MCF 10A (cell line): ENCODE data around the gene FGL2. TPM values are rescaled to one million over a fixed set of nuclear protein-coding genes. Genes with fewer than 3 reads are reported as not detected.
"Not testable (repeated sequence)": the region's sequence is repeated elsewhere in the genome, so short reads cannot be mapped to it uniquely, and the experiment has no call there.

Experiments used
- BruUV-seq: library from RNA; stranded (reverse); fragments of 400-500 nt; replicated peaks from 2 replicates; lab custom pipeline; 2021; lab: Mats Ljungman, UMichigan
- CTCF ChIA-PET: fragments of 300-600 bp; sonication (Branson Sonifier 250); formaldehyde crosslinking; extraction: SDS; loops from one replicate; lab custom pipeline; 2021; ENCODE audit warnings: antibody characterized with exemption, inconsistent platforms; lab: Yijun Ruan, JAX
- POLR2A ChIA-PET: fragments of 300-600, 350-650 bp; sonication (Branson Sonifier 250); formaldehyde crosslinking; extraction: SDS; loops from one replicate; lab custom pipeline; 2020; ENCODE audit warnings: antibody characterized with exemption, inconsistent platforms; lab: Yijun Ruan, JAX
- DNase-seq: peaks from one replicate; pipeline ENCODE4 v3.0.0-alpha.2; 2018; ENCODE audit not compliant: unreplicated experiment
- H3K27ac Mint-ChIP-seq: one replicate; pipeline ENCODE4 v1.8.0; 2022; ENCODE audit warnings: mild to moderate bottlenecking, low read depth, mixed read lengths; ENCODE audit not compliant: unreplicated experiment
- H3K27me3 Mint-ChIP-seq: one replicate; pipeline ENCODE4 v1.8.0; 2022; ENCODE audit warnings: mixed read lengths; ENCODE audit not compliant: insufficient read depth, unreplicated experiment
- H3K36me3 Mint-ChIP-seq: one replicate; pipeline ENCODE4 v1.8.0; 2022; ENCODE audit warnings: mild to moderate bottlenecking, moderate library complexity, mixed read lengths; ENCODE audit not compliant: insufficient read depth, unreplicated experiment
- H3K4me1 Mint-ChIP-seq: one replicate; pipeline ENCODE4 v1.8.0; 2022; ENCODE audit warnings: mixed read lengths; ENCODE audit not compliant: insufficient read depth, unreplicated experiment
- H3K4me3 Mint-ChIP-seq: one replicate; pipeline ENCODE4 v1.8.0; 2022; ENCODE audit warnings: mild to moderate bottlenecking, moderate library complexity, mixed read lengths; ENCODE audit not compliant: unreplicated experiment
- H3K9me3 Mint-ChIP-seq: one replicate; pipeline ENCODE4 v1.8.0; 2022; ENCODE audit warnings: mixed read lengths; ENCODE audit not compliant: unreplicated experiment
- intact Hi-C: fragments of 100-400 bp; cut with micrococcal nuclease; formaldehyde crosslinking; loops from 2 replicates; pipeline ENCODE4 v1.14.1; 2022
- total RNA-seq: library from RNA; stranded (reverse); gene quantifications from 2 replicates; pipeline ENCODE4 v1.2.3, GENCODE V29; 2022
- TF ChIP-seq, protein P1 (sequence below): fragments of 200-600 bp; IDR thresholded peaks from one replicate; pipeline ENCODE4 v1.8.0; 2022; ENCODE audit warnings: antibody characterized with exemption, mild to moderate bottlenecking; ENCODE audit not compliant: unreplicated experiment

FGL2 gene
- total RNA-seq, 1 experiment from 2014 or later, result not detected

DNA sequence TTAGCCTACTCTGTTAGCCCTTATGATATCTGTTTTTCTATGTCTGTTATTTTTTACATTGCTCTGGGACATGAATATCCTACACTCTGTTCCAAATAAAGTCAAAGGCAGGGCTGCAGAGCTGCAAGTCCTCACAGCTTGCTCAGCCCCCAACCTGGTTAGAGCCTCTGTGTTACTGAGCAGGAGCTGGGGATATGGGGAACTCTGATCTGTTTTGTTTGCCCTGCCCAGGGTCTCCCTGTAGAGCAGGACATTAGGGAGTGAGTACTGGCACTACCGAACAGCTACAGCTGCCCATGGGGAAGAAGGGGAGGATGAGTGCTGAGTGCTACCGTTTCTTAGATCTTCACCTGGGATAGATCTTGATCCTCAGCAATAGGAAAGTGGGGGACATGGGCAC lies 32.8 kb upstream of the FGL2 start:
- CTCF ChIA-PET, result interaction anchor here (1.3 kb wide), 1 partner anchor 15 kb away, joined by 4 read pairs; no protein-coding TSS in a partner anchor

GRCh38 chr7:77228795-77229194 lies 29.2 kb upstream of the FGL2 start:
- H3K4me1 Mint-ChIP-seq, H3K27ac Mint-ChIP-seq, H3K4me3 Mint-ChIP-seq, intact Hi-C loops, H3K36me3 Mint-ChIP-seq, POLR2A ChIA-PET, DNase-seq, H3K27me3 Mint-ChIP-seq, BruUV-seq: not testable (repeated sequence)
- peaks cover 11% of the 10 kb centered on the region for H3K9me3 Mint-ChIP-seq
- CTCF ChIA-PET, result interaction anchor here (0.5 kb wide), 1 partner anchor 45 kb away, joined by 3 read pairs; no protein-coding TSS in a partner anchor

More for the DNA sequence above, 32.8 kb upstream of the FGL2 start:
- H3K27ac Mint-ChIP-seq, result no peak overlapping the region
- no peak for DNase-seq
- POLR2A ChIA-PET, result no interaction called here
- intact Hi-C loops, result no loop called here
- TF ChIP-seq, protein P1, sequence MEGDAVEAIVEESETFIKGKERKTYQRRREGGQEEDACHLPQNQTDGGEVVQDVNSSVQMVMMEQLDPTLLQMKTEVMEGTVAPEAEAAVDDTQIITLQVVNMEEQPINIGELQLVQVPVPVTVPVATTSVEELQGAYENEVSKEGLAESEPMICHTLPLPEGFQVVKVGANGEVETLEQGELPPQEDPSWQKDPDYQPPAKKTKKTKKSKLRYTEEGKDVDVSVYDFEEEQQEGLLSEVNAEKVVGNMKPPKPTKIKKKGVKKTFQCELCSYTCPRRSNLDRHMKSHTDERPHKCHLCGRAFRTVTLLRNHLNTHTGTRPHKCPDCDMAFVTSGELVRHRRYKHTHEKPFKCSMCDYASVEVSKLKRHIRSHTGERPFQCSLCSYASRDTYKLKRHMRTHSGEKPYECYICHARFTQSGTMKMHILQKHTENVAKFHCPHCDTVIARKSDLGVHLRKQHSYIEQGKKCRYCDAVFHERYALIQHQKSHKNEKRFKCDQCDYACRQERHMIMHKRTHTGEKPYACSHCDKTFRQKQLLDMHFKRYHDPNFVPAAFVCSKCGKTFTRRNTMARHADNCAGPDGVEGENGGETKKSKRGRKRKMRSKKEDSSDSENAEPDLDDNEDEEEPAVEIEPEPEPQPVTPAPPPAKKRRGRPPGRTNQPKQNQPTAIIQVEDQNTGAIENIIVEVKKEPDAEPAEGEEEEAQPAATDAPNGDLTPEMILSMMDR, result no peak
- H3K36me3 Mint-ChIP-seq, result no peaks in the 10 kb centered on the region
- no TSS peak for BruUV-seq
- H3K27me3 Mint-ChIP-seq, result no peaks in the 10 kb centered on the region
- no peaks in the 10 kb centered on the region for H3K4me1 Mint-ChIP-seq
- peaks cover 11% of the 10 kb centered on the region for H3K9me3 Mint-ChIP-seq
- no peak overlapping the region for H3K4me3 Mint-ChIP-seq

DNA sequence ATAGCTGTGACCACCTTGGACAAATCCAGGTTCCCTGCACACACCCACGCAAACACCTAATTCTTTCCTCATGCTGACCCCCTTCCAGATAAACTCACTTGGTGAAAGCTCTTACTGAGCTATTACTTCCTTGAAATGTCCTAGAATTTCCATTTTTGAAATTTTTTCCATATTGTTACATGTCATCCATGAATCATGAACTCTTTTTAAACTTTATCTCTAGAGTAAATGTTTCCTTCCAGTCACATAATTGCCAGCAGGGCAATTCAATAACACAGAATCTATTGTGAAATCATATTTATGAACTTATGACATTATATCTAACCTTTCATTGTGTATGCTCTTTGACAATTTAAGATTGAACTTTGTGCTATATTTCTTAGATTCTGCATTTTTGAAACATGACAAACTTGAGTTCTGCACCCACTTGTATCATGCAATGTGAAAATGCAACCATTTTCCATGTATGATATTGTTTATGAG lies 26.8 kb upstream of the FGL2 start:
- no peak overlapping the region for H3K27ac Mint-ChIP-seq
- ChIA-PET POLR2A (no interaction called here), CTCF (interaction anchor here (1.6 kb wide), 1 partner anchor 21 kb away, joined by 7 read pairs; no protein-coding TSS in a partner anchor)
- H3K27me3 Mint-ChIP-seq, result no peaks in the 10 kb centered on the region
- H3K4me1 Mint-ChIP-seq, result no peaks in the 10 kb centered on the region
- intact Hi-C loops, result no loop called here
- H3K4me3 Mint-ChIP-seq, result no peak overlapping the region
- no peaks in the 10 kb centered on the region for H3K36me3 Mint-ChIP-seq
- DNase-seq, result no peak
- H3K9me3 Mint-ChIP-seq, result peaks cover 11% of the 10 kb centered on the region
- TF ChIP-seq, protein P1, result no peak
- no TSS peak for BruUV-seq

GRCh38 chr7:77223261-77223660 lies 23.6 kb upstream of the FGL2 start:
- POLR2A ChIA-PET, result interaction anchor here (0.7 kb wide), 1 partner anchor 19 kb away, joined by 3 read pairs; no protein-coding TSS in a partner anchor
- Mint-ChIP-seq H3K9me3 (no peaks in the 10 kb centered on the region), H3K4me3 (no peak overlapping the region), H3K27me3 (no peaks in the 10 kb centered on the region), H3K27ac (no peak overlapping the region), H3K36me3 (no peaks in the 10 kb centered on the region), H3K4me1 (no peaks in the 10 kb centered on the region)
- BruUV-seq, result no TSS peak
- TF ChIP-seq, protein P1, result no peak
- DNase-seq, result no peak
- CTCF ChIA-PET, result interaction anchor here (0.7 kb wide), 1 partner anchor 97 kb away, joined by 3 read pairs; no protein-coding TSS in a partner anchor
- intact Hi-C loops, result no loop called here
